Common myeloid progenitor, CD34-positive (primary cell): ENCODE results near the gene DOCK2.
"Not testable (repeated sequence)": the region's sequence is repeated elsewhere in the genome, so short reads cannot be mapped to it uniquely, and the experiment has no call there.

ENCODE experiments used
- CTCF ChIA-PET: fragments of 350-600 bp; sonication (Branson Sonifier 250); formaldehyde crosslinking; loops from one replicate; lab custom pipeline; 2021; ENCODE audit warnings: antibody characterized with exemption; lab: Charles Lee
- POLR2A ChIA-PET: fragments of 350-600 bp; sonication (Branson Sonifier 250); formaldehyde crosslinking; loops from one replicate; lab custom pipeline; 2021; ENCODE audit warnings: antibody characterized with exemption; lab: Charles Lee
- DNase-seq, 3 donors: peaks; one replicate each; pipeline versions ENCODE4 v3.0.0 to v3.0.0-alpha.2; 2013
- H3K27ac ChIP-seq, 2 experiments: 1 replicate in 1 of 2; 2 replicates in 1 of 2; pipeline ENCODE4 v1.7.0; 2013; ENCODE audit warnings: inconsistent platforms in 2 of 2, low read length in 2 of 2, mild to moderate bottlenecking in 2 of 2, low read depth in 1 of 2, moderate library complexity in 1 of 2; ENCODE audit not compliant: severe bottlenecking in 2 of 2, insufficient read depth in 1 of 2, poor library complexity in 1 of 2
- H3K27me3 ChIP-seq, 5 experiments: replicated peaks in 2 of 5; 1 replicate in 3 of 5; 2 replicates in 2 of 5; pipeline versions ENCODE4 v1.6.1 to v1.7.0; 2013; ENCODE audit warnings: low read length in 4 of 5, mild to moderate bottlenecking in 2 of 5, moderate library complexity in 2 of 5, inconsistent platforms in 1 of 5; ENCODE audit not compliant: insufficient read depth in 5 of 5, control insufficient read depth in 4 of 5
- H3K36me3 ChIP-seq, 4 experiments: 1 replicate in 2 of 4; 2 replicates in 2 of 4; pipeline versions ENCODE4 v1.6.1 to v1.7.0; 2013; ENCODE audit warnings: low read length in 3 of 4, control low read depth in 1 of 4, mild to moderate bottlenecking in 1 of 4; ENCODE audit not compliant: control insufficient read depth in 4 of 4, insufficient read depth in 4 of 4
- H3K4me1 ChIP-seq, 4 experiments: 1 replicate in 3 of 4; 2 replicates in 1 of 4; pipeline versions ENCODE4 v1.6.1 to v1.7.1; 2013; ENCODE audit warnings: low read length in 3 of 4, mild to moderate bottlenecking in 3 of 4, control low read depth in 1 of 4, inconsistent platforms in 1 of 4, moderate library complexity in 1 of 4; ENCODE audit not compliant: control insufficient read depth in 4 of 4, insufficient read depth in 4 of 4; ENCODE audit errors: control extremely low read depth in 1 of 4
- H3K4me3 ChIP-seq, 7 experiments: 1 replicate in 4 of 7; 2 replicates in 3 of 7; pipeline versions ENCODE4 v1.5.1 to v1.7.0; 2013; ENCODE audit warnings: mild to moderate bottlenecking in 7 of 7, low read length in 6 of 7, moderate library complexity in 6 of 7, inconsistent platforms in 2 of 7, low read depth in 2 of 7, control low read depth in 1 of 7; ENCODE audit not compliant: insufficient read depth in 4 of 7, control insufficient read depth in 1 of 7; ENCODE audit errors: extremely low read depth in 1 of 7
- H3K9me3 ChIP-seq, 5 experiments: 1 replicate in 4 of 5; 2 replicates in 1 of 5; pipeline versions ENCODE4 v1.6.1 to v1.7.1; 2013; ENCODE audit warnings: low read length in 4 of 5, mild to moderate bottlenecking in 2 of 5, inconsistent platforms in 1 of 5, low read depth in 1 of 5, moderate library complexity in 1 of 5; ENCODE audit not compliant: control insufficient read depth in 4 of 5, insufficient read depth in 2 of 5; ENCODE audit errors: control extremely low read depth in 1 of 5
- WGBS: methylation state at CpG from one replicate; pipeline ENCODE4 v1.1.5; 2013; ENCODE audit not compliant: insufficient coverage; 5-methylcytosine and 5-hydroxymethylcytosine counted together

The DOCK2 gene

DNA sequence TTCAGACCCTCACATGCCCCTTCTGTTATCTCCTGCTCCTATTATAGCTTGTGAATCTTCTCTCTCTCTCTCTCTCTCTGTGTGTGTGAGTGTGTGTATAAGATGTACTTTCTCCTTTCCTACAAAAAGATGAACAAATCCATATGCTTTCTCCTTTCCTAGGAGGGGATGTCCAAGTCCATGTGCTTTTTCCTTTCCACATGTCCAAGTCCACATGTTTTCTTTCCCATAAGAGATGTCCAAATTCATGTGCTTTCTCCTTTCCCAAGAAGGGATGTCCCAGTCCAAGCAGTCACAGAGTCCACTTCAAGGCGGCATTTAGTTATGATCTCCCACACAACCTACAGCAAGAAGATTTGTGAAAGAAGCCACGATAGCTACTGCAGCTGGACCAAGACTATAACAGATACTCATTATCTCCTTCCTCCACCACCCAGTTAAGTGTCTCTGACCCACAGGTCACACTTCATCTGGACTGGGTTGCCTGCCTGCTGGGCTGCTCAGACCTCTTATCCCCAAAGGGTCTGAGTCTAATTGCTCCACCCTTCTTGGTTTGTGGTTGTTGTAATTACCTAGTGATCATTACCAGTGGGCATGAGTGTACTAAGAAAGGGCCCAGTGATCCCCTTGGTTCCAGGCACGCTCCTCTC, 450.2 kb downstream of the DOCK2 start:
- no peaks in the 10 kb centered on the region for H3K9me3 ChIP-seq
- ChIA-PET POLR2A (no interaction called here), CTCF (no interaction called here)
- no peak overlapping the region for H3K4me3 ChIP-seq
- 100% methylated on average over 3 of the region's 3 CpGs for WGBS
- H3K27me3 ChIP-seq, result no peaks in the 10 kb centered on the region
- peaks cover 3 to 47% (median 29%) of the 10 kb centered on the region in 4 experiments for H3K36me3 ChIP-seq
- DNase-seq, result no peak
- H3K4me1 ChIP-seq, result no peaks in the 10 kb centered on the region
- H3K27ac ChIP-seq, result no peak overlapping the region

DNA sequence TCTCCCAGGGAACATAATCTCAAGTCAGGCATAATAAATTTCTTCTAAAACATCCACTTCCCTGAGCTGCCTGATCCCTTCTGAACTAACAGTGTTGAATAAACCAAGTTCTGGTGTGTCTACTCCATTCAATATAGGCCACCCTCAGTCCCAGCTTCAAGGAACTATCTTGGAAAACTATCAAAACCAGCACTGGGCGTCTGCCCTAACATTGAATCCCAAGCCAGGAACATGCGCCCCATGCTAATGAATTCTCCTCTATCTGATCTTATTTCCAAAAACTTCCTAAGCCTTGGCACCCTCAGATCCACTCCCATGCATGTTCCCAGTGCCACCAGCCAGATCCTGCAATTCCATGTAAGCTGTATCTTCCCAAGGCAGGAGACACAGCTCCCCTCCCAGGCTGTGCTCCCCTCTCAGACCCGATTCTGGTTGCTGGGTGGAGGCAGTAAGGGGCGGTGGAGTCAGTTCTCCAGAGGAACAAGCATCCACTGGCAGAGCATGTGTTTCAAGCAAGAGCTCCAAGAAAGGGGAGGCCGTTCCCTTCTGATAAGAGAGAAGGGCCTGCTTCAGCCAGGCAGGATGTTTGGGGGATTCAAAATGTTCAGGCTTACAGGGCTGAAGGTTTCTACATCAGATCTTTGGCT, 455.5 kb downstream of the DOCK2 start:
- ChIA-PET CTCF (interaction anchor here (0.6 to 1.0 kb wide), 2 partner anchors 91 to 503 kb away, joined by 3 read pairs; no protein-coding TSS in a partner anchor), POLR2A (no interaction called here)
- Histone ChIP-seq H3K9me3 (no peaks in the 10 kb centered on the region), H3K36me3 (no peaks in the 10 kb centered on the region), H3K4me3 (peak overlapping the region in 1 of 7 experiments; percentile 1), H3K27me3 (no peaks in the 10 kb centered on the region), H3K27ac (no peak overlapping the region), H3K4me1 (peaks cover 1 to 22% (median 8%) of the 10 kb centered on the region in 4 experiments)
- peak in 1 of 3 donors; percentile 46 for DNase-seq
- 75% methylated on average over 5 of the region's 5 CpGs for WGBS

- H3K4me1 ChIP-seq, result peaks cover 3 to 31% (median 18%) of the 10 kb centered on the region in 4 experiments
- H3K27me3 ChIP-seq, H3K4me3 ChIP-seq, DNase-seq, H3K9me3 ChIP-seq, H3K36me3 ChIP-seq, H3K27ac ChIP-seq: not testable (repeated sequence)
- WGBS, result 100% methylated on average over 6 of the region's 10 CpGs
- ChIA-PET CTCF (interaction anchor here (1.3 to 7.9 kb wide), 3 partner anchors 9 to 123 kb away, joined by 4 to 74 read pairs (median 5); no protein-coding TSS in a partner anchor), POLR2A (interaction anchor here (0.6 kb wide), 1 partner anchor 266 kb away, joined by 3 read pairs; no protein-coding TSS in a partner anchor)
Observed at GRCh38 chr5:170094329-170094728, 457.3 kb downstream of the DOCK2 start.

DNA sequence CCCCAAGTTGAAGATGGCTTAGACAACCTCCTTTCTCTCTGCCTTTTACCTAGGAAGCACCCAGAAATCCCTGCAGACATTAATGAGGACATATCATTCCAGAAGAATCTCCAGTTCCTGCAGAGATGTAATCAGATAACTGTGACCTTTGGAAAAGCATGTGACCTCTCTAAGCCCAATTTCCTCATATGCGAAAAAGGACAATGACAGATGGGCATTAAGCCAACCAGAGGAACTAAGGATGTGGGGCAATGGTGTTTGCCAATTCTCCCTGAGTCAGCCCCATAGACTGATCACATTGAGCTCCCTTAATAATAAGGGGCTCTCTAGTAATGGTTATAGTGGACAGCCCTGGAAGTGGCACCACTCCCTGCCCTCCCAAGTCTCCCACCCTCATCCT, 458.6 kb downstream of the DOCK2 start:
- CTCF ChIA-PET, result interaction anchor here (7.9 kb wide), 1 partner anchor 121 kb away, joined by 74 read pairs; no protein-coding TSS in a partner anchor
- whole genome bisulfite sequencing, result 43% methylated on average over 1 of the region's 1 CpG
- Histone ChIP-seq H3K27me3 (no peaks in the 10 kb centered on the region), H3K36me3 (no peaks in the 10 kb centered on the region), H3K4me3 (no peak overlapping the region), H3K9me3 (peaks cover 0 to 7% (median 0%) of the 10 kb centered on the region in 5 experiments), H3K4me1 (peaks cover 6 to 33% (median 18%) of the 10 kb centered on the region in 4 experiments), H3K27ac (no peak overlapping the region)
- POLR2A ChIA-PET, result no interaction called here
- no peak for DNase-seq

GRCh38 chr5:170097934-170098333, 460.9 kb downstream of the DOCK2 start:
- Histone ChIP-seq H3K4me3 (peak overlapping the region in 3 of 7 experiments; percentile 22 to 43 (median 31)), H3K36me3 (no peaks in the 10 kb centered on the region), H3K9me3 (peaks cover 0 to 7% (median 0%) of the 10 kb centered on the region in 5 experiments), H3K27me3 (no peaks in the 10 kb centered on the region), H3K4me1 (peaks cover 6 to 33% (median 17%) of the 10 kb centered on the region in 4 experiments), H3K27ac (no peak overlapping the region)
- CTCF ChIA-PET, result interaction anchor here (1.0 to 7.9 kb wide), 11 partner anchors 13 to 324 kb away, joined by 3 to 74 read pairs (median 7); no protein-coding TSS in a partner anchor
- WGBS, result 3% methylated on average over 6 of the region's 9 CpGs
- peak; percentile 76 to 83 (median 80) for DNase-seq
- POLR2A ChIA-PET, result no interaction called here

- DNase-seq, result peak; percentile 87 to 94 (median 91)
- no peak overlapping the region for H3K27ac ChIP-seq
- no peaks in the 10 kb centered on the region for H3K36me3 ChIP-seq
- 24% methylated on average over 5 of the region's 13 CpGs for WGBS
- H3K4me1 ChIP-seq, result peaks cover 6 to 30% (median 17%) of the 10 kb centered on the region in 4 experiments
- ChIA-PET CTCF (interaction anchor here (0.7 to 7.9 kb wide), 23 partner anchors 8 to 342 kb away, joined by 3 to 74 read pairs (median 5); no protein-coding TSS in a partner anchor), POLR2A (no interaction called here)
- H3K27me3 ChIP-seq, result no peaks in the 10 kb centered on the region
- no peak overlapping the region for H3K4me3 ChIP-seq
- peaks cover 0 to 7% (median 0%) of the 10 kb centered on the region in 5 experiments for H3K9me3 ChIP-seq
Observed at GRCh38 chr5:170100066-170100943, 463.2 kb downstream of the DOCK2 start.
